Progenitor cell of endocrine pancreas (in vitro differentiated cells): ENCODE measurements around the gene INHA. TPM values are rescaled to one million over a fixed set of nuclear protein-coding genes. Genes with fewer than 3 reads are reported as not detected.
A peak's percentile ranks its signal among the peaks of the same experiment; 100 is the strongest.

ENCODE experiments used
- DNase-seq: peaks from one replicate; pipeline ENCODE4 v3.0.0; 2021; ENCODE audit warnings: low spot score; ENCODE audit not compliant: unreplicated experiment
- H3K27ac Mint-ChIP-seq: 2 replicates; pipeline ENCODE4 v1.8.0; 2021; ENCODE audit warnings: mild to moderate bottlenecking, moderate library complexity, mixed read lengths
- H3K27me3 Mint-ChIP-seq: 2 replicates; pipeline ENCODE4 v1.8.0; 2021; ENCODE audit warnings: mixed read lengths
- H3K36me3 Mint-ChIP-seq: 2 replicates; pipeline ENCODE4 v1.8.0; 2022; ENCODE audit warnings: mixed read lengths; ENCODE audit not compliant: insufficient read depth
- H3K4me1 Mint-ChIP-seq: 2 replicates; pipeline ENCODE4 v1.8.0; 2021; ENCODE audit warnings: low read depth, mixed read lengths
- H3K4me3 Mint-ChIP-seq: 2 replicates; pipeline ENCODE4 v1.8.0; 2021; ENCODE audit warnings: low read depth, mild to moderate bottlenecking, moderate library complexity, mixed read lengths
- H3K9me3 Mint-ChIP-seq: 2 replicates; pipeline ENCODE4 v1.8.0; 2021; ENCODE audit warnings: low read depth, mixed read lengths
- total RNA-seq: library from RNA; stranded (reverse); gene quantifications from 2 replicates; pipeline ENCODE4 v1.2.1, GENCODE V29; 2021
- TF ChIP-seq, protein P1 (sequence below): fragments of 200-600 bp; sonication (generic); IDR thresholded peaks from one replicate; pipeline ENCODE4 v1.5.0; 2021; ENCODE audit warnings: antibody characterized with exemption, mild to moderate bottlenecking; ENCODE audit not compliant: unreplicated experiment

Gene INHA
- total RNA-seq, 1 donor from 2014 or later, result 1.7 TPM

DNA sequence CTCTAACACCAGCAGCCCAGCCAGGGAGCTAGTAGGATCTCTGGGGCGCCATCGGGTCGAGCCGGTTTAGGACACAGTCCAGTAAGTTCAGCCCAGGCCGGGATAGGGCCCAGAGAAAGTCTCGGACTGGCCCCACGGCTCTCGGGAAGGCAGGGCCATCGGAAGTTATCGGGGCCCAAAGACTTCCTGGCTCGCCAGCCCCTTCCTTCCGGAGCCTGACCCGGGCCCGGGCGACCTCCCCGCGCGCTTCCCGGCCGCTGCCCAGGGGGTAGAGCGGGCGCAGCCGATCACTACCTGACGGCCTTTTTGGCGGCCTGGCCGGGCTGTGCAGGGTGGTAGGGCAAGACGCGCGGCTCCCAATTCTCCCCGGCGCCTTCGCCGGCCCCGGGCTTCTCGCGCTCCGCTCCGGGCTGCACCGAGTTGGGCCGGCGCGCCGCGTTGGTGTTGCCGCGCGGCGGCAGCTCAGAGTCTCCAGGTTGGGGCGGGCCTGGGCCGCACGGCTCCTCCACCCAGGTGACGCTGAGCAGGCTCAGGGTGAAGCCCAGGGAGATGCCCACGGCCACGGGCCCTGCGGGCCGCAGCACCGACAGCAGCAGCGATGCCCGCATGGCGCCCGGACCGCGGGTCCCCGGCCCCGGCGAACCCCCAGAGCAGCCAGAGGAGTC, 29.0 kb upstream of the INHA start:
- Mint-ChIP-seq H3K27me3 (peaks cover 19% of the 10 kb centered on the region), H3K27ac (peak overlapping the region; percentile 84), H3K36me3 (peaks cover 16% of the 10 kb centered on the region), H3K4me1 (peaks cover 17% of the 10 kb centered on the region), H3K9me3 (no peaks in the 10 kb centered on the region), H3K4me3 (peak overlapping the region; percentile 88)
- TF ChIP-seq, protein P1, sequence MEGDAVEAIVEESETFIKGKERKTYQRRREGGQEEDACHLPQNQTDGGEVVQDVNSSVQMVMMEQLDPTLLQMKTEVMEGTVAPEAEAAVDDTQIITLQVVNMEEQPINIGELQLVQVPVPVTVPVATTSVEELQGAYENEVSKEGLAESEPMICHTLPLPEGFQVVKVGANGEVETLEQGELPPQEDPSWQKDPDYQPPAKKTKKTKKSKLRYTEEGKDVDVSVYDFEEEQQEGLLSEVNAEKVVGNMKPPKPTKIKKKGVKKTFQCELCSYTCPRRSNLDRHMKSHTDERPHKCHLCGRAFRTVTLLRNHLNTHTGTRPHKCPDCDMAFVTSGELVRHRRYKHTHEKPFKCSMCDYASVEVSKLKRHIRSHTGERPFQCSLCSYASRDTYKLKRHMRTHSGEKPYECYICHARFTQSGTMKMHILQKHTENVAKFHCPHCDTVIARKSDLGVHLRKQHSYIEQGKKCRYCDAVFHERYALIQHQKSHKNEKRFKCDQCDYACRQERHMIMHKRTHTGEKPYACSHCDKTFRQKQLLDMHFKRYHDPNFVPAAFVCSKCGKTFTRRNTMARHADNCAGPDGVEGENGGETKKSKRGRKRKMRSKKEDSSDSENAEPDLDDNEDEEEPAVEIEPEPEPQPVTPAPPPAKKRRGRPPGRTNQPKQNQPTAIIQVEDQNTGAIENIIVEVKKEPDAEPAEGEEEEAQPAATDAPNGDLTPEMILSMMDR, result no peak
- DNase-seq, result no peak

DNA sequence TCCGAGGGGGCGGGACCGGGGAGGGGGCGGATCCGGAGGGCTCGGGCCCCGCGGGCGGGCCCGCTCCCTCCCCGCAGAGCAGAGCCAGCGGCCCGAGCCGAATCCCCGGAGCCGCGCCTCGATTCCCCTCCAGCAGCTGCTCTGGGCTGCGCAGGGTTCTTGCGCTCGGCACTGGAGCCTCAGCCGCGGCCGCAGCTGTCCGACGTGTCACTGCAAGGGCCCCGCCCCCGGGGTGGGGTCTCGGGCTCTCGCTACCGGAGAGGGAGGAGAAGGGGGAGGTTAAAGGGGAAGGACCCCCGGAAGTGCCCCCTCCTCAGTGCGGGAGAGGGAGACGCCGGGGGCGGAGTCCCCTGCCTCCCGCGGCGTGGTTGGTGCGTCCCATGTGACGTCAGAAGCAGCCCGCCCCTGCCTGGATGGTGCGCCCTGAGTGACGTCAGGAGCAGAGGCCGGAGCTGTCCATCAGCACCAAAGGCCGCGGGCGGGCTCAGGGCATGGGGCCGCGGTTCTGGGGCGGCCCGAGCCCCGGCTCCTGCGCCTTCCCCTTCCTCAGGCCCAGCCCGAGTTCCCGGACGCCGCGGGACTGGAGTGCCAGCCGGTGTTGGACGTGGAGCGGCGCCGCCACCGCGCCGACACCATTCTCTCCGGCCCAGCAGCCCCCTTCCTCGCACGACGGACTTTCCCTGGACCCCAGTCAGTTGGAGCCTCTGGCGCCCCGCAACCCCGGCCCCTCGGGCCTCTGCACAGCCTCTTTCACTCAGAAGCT, 28.3 kb upstream of the INHA start, which contains the start of the genes CHPF and TMEM198:
Gene CHPF, minus strand, starts transcription at position 214 of the 763 bp plus-strand sequence. CDS start 271 bp downstream, outside the sequence.
Gene TMEM198, plus strand, starts transcription at position 433 of the 763 bp plus-strand sequence. CDS start 700 bp downstream, outside the sequence.
- Mint-ChIP-seq H3K27me3 (peaks cover 27% of the 10 kb centered on the region), H3K27ac (peak within 1 kb of the TSS; percentile 87), H3K4me1 (peaks cover 16% of the 10 kb centered on the region), H3K4me3 (peak within 1 kb of the TSS; percentile 88), H3K9me3 (no peaks in the 10 kb centered on the region), H3K36me3 (peaks cover 19% of the 10 kb centered on the region)
- peak; percentile 98 for DNase-seq
- TF ChIP-seq, protein P1, result no peak

DNA sequence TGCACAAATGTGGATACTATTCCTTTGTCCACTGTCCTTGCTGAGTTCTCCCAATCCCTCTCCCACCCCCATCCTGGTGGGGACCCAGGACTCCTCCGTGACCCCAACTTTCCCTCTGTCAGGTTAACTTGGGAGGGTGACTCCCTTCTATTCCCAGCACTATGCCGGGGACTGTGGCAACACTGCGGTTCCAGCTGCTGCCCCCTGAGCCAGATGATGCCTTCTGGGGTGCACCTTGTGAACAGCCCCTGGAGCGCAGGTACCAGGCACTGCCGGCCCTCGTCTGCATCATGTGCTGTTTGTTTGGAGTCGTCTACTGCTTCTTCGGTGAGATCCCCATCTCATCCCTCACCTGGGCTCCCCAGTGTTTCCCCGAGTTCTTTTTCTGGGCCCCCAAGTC, 27.5 kb upstream of the INHA start:
- H3K9me3 Mint-ChIP-seq, result no peaks in the 10 kb centered on the region
- peak overlapping the region; percentile 82 for H3K4me3 Mint-ChIP-seq
- H3K36me3 Mint-ChIP-seq, result peaks cover 15% of the 10 kb centered on the region
- DNase-seq, result no peak
- H3K4me1 Mint-ChIP-seq, result peaks cover 16% of the 10 kb centered on the region
- peak overlapping the region; percentile 75 for H3K27ac Mint-ChIP-seq
- H3K27me3 Mint-ChIP-seq, result peaks cover 32% of the 10 kb centered on the region
- TF ChIP-seq, protein P1, result no peak

DNA sequence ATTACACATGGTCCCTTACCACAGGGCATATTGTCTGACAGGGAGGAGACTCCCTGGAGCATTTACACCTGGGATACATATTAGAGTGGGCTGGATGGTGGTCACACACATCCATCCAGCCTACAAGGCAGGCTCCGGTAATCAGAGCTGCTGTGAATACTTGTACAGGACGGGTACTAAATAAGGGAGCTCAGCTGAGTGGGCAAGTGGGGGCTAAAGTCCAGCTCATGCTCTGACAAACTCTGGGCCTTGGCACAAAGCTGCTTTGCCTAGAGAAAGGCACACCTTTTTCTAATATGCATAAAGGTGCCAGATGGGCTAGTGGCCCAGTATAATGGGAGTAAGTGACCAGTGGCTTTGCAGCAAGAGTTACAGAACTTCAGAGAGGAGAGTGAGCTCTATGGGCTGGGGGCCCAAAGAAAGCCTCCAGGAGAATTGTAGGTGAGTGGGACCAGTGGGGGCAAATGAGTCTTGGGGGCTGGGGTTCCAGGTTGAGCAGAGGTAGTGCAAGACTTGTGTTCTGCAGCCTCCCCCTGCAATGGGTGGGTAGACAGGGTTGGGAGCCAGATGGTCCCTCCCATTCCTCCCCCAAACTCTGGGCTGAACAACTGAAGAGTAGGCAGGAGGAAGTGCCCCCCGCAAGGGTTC, 26.7 kb upstream of the INHA start:
- H3K4me3 Mint-ChIP-seq, result no peak overlapping the region
- peaks cover 37% of the 10 kb centered on the region for H3K27me3 Mint-ChIP-seq
- no peak for DNase-seq
- peaks cover 16% of the 10 kb centered on the region for H3K4me1 Mint-ChIP-seq
- no peak overlapping the region for H3K27ac Mint-ChIP-seq
- TF ChIP-seq, protein P1, result no peak
- peaks cover 13% of the 10 kb centered on the region for H3K36me3 Mint-ChIP-seq
- no peaks in the 10 kb centered on the region for H3K9me3 Mint-ChIP-seq

DNA sequence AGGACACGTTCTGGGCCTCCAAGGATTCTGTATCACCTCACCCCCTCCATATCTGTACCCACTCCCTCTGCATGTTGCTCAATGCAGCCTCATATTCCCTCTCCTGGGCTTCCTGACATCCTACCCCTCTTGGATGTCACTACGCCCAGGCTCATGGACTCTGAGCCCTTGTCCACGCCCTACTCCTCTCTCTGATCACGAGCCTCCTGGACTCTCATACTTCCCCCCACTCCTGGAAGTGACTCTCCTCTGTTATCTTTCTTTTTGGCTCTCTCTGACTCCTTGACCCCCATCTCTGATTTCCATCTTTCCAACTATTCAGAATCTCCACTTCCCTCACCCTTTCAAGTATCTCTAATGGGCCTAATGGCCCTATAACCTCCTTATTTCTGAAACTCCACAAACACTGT, 26.2 kb upstream of the INHA start:
- Mint-ChIP-seq H3K36me3 (peaks cover 13% of the 10 kb centered on the region), H3K27ac (no peak overlapping the region), H3K27me3 (peaks cover 43% of the 10 kb centered on the region), H3K4me3 (peak overlapping the region; percentile 35), H3K4me1 (peaks cover 17% of the 10 kb centered on the region), H3K9me3 (no peaks in the 10 kb centered on the region)
- no peak for DNase-seq
- TF ChIP-seq, protein P1, result no peak
